ENCODE results near the gene ODF2. TPM values are rescaled to one million over a fixed set of nuclear protein-coding genes. Genes with fewer than 3 reads are reported as not detected.
"Not testable (repeated sequence)": the region's sequence is repeated elsewhere in the genome, so short reads cannot be mapped to it uniquely, and the experiment has no call there.

Gene ODF2
- total RNA-seq, 1 donor from 2014 or later, result 40.7 TPM

GRCh38 chr9:128434340-128434739, 21.5 kb upstream of the ODF2 start:
- no peak overlapping the region for H3K27ac Mint-ChIP-seq (ENCODE audit: unreplicated experiment)
- H3K9me3 Mint-ChIP-seq (ENCODE audit: unreplicated experiment), result peaks cover 4% of the 10 kb centered on the region
- H3K4me1 Mint-ChIP-seq (ENCODE audit: low read depth, unreplicated experiment), result peaks cover 15% of the 10 kb centered on the region
- H3K4me3 Mint-ChIP-seq (ENCODE audit: unreplicated experiment), result no peak overlapping the region
- H3K36me3 Mint-ChIP-seq (ENCODE audit: unreplicated experiment), result peaks cover 4% of the 10 kb centered on the region
- no peak for DNase-seq
- no peak for TF ChIP-seq CTCF (IDR thresholded peaks at IDR 0.05; ENCODE audit: partially characterized antibody, unreplicated experiment)
- H3K27me3 Mint-ChIP-seq (ENCODE audit: unreplicated experiment), result peaks cover 4% of the 10 kb centered on the region

GRCh38 chr9:128435611-128436010, 20.2 kb upstream of the ODF2 start:
- no peak for DNase-seq
- Mint-ChIP-seq H3K4me3 (ENCODE audit: unreplicated experiment) (no peak overlapping the region), H3K9me3 (ENCODE audit: unreplicated experiment) (no peaks in the 10 kb centered on the region), H3K27me3 (ENCODE audit: unreplicated experiment) (peaks cover 5% of the 10 kb centered on the region), H3K4me1 (ENCODE audit: low read depth, unreplicated experiment) (peaks cover 13% of the 10 kb centered on the region), H3K36me3 (ENCODE audit: unreplicated experiment) (peaks cover 4% of the 10 kb centered on the region), H3K27ac (ENCODE audit: unreplicated experiment) (no peak overlapping the region)
- no peak for TF ChIP-seq CTCF (IDR thresholded peaks at IDR 0.05; ENCODE audit: partially characterized antibody, unreplicated experiment)

GRCh38 chr9:128438343-128439109, 17.3 kb upstream of the ODF2 start:
- Mint-ChIP-seq H3K36me3 (ENCODE audit: unreplicated experiment) (no peaks in the 10 kb centered on the region), H3K4me3 (ENCODE audit: unreplicated experiment) (no peak overlapping the region), H3K27me3 (ENCODE audit: unreplicated experiment) (peaks cover 5% of the 10 kb centered on the region), H3K4me1 (ENCODE audit: low read depth, unreplicated experiment) (peaks cover 7% of the 10 kb centered on the region), H3K27ac (ENCODE audit: unreplicated experiment) (no peak overlapping the region), H3K9me3 (ENCODE audit: unreplicated experiment) (peaks cover 3% of the 10 kb centered on the region)
- peak; percentile 93 for DNase-seq
- peak; percentile 98 for TF ChIP-seq CTCF (IDR thresholded peaks at IDR 0.05; ENCODE audit: partially characterized antibody, unreplicated experiment)

GRCh38 chr9:128439273-128439672, 16.5 kb upstream of the ODF2 start:
- peaks cover 7% of the 10 kb centered on the region for H3K4me1 Mint-ChIP-seq (ENCODE audit: low read depth, unreplicated experiment)
- peaks cover 5% of the 10 kb centered on the region for H3K27me3 Mint-ChIP-seq (ENCODE audit: unreplicated experiment)
- no peak overlapping the region for H3K27ac Mint-ChIP-seq (ENCODE audit: unreplicated experiment)
- peaks cover 3% of the 10 kb centered on the region for H3K9me3 Mint-ChIP-seq (ENCODE audit: unreplicated experiment)
- peak overlapping the region; percentile 11 for H3K4me3 Mint-ChIP-seq (ENCODE audit: unreplicated experiment)
- H3K36me3 Mint-ChIP-seq (ENCODE audit: unreplicated experiment), result no peaks in the 10 kb centered on the region
- no peak for TF ChIP-seq CTCF (IDR thresholded peaks at IDR 0.05; ENCODE audit: partially characterized antibody, unreplicated experiment)
- no peak for DNase-seq

- no peak for DNase-seq
- H3K4me3 Mint-ChIP-seq (ENCODE audit: unreplicated experiment), result no peak overlapping the region
- H3K4me1 Mint-ChIP-seq (ENCODE audit: low read depth, unreplicated experiment), result peaks cover 7% of the 10 kb centered on the region
- TF ChIP-seq CTCF (IDR thresholded peaks at IDR 0.05; ENCODE audit: partially characterized antibody, unreplicated experiment), result no peak
- H3K36me3 Mint-ChIP-seq (ENCODE audit: unreplicated experiment), result no peaks in the 10 kb centered on the region
- H3K27ac Mint-ChIP-seq (ENCODE audit: unreplicated experiment), result no peak overlapping the region
- peaks cover 7% of the 10 kb centered on the region for H3K27me3 Mint-ChIP-seq (ENCODE audit: unreplicated experiment)
- H3K9me3 Mint-ChIP-seq (ENCODE audit: unreplicated experiment), result peaks cover 3% of the 10 kb centered on the region
Measured at GRCh38 chr9:128442150-128442549, 13.7 kb upstream of the ODF2 start.

- DNase-seq; H3K4me3 Mint-ChIP-seq (ENCODE audit: unreplicated experiment); H3K9me3 Mint-ChIP-seq (ENCODE audit: unreplicated experiment); H3K36me3 Mint-ChIP-seq (ENCODE audit: unreplicated experiment); H3K27ac Mint-ChIP-seq (ENCODE audit: unreplicated experiment); H3K4me1 Mint-ChIP-seq (ENCODE audit: low read depth, unreplicated experiment); H3K27me3 Mint-ChIP-seq (ENCODE audit: unreplicated experiment): not testable (repeated sequence)
Measured at GRCh38 chr9:128446505-128446904, 9.3 kb upstream of the ODF2 start.
